ENCODE measurements around the gene ATRIP.
"Not testable (repeated sequence)": the region's sequence is repeated elsewhere in the genome, so short reads cannot be mapped to it uniquely, and the experiment has no call there.

The ATRIP gene

DNA sequence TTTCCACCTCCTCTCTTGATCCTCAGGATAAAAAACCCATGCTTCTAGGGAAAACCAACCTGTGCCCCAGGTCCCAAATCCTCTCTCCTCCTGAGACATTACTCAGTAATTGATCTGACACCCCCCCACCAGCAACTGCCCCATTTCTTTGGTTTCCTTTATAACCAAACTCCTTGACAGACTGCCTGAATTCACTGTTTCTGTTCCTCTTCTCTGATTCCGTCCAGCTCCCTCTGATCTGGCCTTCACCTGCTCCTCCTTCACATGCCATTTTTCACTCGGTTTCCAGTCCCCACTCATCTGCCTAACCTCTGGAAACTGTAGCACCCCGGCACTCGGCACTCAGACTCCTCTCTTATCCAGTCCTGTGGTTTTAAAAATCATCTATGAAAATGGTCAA, 8.7 kb upstream of the ATRIP start:
- no peak for DNase-seq (ENCODE audit: low read depth)

DNA sequence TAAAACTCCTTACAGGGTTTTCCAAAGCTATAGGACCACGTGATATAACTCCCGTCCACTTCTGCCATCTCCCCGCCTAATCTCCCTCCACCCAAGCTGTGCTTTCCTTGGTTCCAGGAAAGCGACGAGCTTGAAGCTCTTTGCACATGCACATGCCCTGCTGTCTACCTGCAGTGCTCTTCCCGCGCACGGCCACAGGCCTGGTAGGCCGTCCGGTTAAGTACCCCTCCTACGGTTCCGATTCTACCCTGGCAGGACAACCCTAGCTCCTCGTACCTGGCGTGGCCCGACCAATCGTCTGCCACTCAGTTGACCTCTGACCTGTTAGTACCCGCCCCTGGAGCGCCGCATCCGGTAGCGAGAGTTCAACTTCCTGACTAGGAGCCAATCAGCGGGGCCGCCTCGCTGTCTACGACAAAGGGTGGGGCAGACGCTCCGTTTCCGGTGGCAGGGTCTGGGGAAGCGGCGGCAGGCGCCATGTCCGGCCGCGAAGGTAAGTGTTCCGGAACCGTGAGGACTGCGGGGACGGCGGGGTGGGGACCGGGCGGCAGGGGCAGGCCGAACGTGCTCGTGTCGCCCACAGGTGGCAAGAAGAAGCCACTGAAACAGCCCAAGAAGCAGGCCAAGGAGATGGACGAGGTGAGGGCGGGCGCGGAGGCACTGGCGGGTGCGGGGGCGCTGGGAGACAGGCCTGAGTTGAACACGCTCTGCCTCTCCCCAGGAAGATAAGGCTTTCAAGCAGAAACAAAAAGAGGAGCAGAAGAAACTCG, 6.5 kb upstream of the ATRIP start, which contains the start of the genes CCDC51 and TMA7:
CCDC51 (minus strand) TSS at position 300 of the 770 bp plus-strand sequence. CDS start 4,991 bp downstream, outside the sequence.
TMA7 (plus strand) TSS at position 438 of the 770 bp plus-strand sequence; CDS start at position 478, 40 bp downstream.
- DNase-seq (ENCODE audit: low read depth): peak; percentile 92

DNA sequence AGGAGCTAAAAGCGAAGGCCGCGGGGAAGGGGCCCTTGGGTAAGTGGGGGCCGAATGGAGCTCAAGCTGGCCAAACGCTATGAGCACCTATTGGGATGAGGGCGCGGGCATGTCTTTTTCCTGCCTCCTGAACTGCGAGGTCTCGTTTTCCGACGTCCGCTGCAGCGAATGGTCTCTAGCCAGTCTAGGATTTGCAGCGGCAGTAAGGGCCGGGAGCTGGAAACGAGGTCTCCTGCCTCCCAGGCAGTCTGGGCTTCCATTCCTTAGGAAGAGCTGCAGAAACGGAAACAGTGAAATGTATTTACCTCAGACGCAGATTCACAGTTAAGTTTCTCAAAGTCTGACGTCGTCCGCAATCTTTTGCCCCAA, 6.0 kb upstream of the ATRIP start:
- no peak for DNase-seq (ENCODE audit: low read depth)

DNA sequence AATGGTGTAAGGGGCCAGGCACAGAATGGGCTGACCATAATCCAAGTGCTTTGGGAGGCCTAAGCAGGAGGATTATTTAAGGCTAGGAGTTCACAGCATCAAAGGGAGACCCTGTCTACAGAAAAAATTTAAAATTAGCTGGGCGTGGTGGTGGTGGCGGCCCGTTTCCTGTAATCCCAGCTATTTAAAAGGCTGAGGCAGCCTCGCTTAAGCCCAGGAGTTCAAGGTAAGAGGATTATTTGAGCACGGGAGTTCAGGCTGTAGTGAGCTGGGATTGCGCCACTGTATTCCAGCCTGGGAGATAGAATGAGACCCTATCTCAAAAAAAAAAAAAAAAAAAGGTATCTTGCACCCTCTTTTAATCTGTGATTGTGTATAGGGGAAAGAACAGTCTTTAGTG, 4.6 kb upstream of the ATRIP start:
- no peak for DNase-seq (ENCODE audit: low read depth)

DNA sequence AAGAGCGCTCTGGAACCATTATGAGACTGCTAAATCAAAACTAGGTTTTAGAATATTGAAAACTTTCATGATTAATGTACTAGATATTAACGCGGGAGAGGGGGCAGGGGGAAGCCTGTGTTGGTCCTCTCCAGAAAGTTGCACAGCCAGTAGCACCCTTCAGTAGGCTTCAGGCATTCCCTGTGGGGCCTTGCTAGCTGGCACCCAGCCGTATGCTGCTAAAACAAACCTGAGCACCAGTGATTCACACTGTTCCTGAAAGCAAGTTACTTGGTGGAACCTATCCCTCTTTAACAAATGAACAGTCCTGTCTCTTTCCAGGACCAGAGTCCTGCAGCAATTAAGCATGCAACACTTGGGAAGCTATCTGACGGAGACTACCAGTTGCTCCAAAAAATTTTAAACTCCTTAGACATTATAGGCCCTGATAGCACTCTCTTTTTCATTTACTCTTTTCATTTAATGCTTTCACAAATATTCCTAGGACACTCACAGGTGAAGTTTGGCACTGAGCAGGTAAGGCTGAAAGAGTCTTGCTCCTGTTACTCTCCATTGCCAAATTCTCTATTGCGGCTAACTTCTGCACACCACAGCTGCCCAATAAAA, 1.2 kb upstream of the ATRIP start:
- no peak for DNase-seq (ENCODE audit: low read depth)

DNA sequence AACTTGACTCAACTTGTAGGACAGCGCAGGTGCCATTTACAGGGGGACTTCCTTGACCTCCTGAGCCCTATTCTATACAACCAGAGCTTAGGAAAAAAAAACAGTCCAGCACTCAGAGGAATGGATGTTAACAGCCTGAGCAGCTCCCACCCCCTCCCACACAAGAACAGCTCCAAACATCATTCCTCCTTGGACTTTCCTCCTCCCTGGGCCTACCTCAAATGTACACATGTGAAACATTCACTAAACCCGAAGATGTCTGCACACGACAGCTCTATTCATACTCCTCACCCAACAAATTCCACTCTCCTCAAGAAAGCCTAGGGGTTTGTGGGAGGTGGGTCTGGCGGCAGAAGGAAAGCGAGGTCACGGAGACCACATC, 503 bp upstream of the ATRIP start:
- no peak for DNase-seq (ENCODE audit: low read depth)

DNA sequence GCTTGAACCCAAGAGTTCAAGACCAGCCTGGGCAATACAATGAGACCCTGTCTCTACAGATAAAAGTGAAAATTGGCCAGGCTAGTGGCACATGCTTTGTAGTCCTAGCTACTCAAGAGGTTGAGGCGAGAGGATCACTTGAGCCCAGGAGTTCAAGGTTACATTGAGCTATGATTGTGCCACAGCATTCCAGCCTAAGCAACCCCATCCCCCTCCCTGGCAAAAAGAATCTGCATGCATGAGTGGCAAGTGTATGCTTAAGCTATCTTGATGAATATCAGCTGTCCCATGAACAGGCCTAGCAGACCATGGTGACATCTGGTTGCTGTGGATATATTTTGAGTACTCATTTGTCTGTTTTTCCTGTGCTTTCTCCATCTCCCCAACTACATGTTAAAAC, 4.7 kb downstream of the ATRIP start:
- DNase-seq (ENCODE audit: low read depth): no peak

DNA sequence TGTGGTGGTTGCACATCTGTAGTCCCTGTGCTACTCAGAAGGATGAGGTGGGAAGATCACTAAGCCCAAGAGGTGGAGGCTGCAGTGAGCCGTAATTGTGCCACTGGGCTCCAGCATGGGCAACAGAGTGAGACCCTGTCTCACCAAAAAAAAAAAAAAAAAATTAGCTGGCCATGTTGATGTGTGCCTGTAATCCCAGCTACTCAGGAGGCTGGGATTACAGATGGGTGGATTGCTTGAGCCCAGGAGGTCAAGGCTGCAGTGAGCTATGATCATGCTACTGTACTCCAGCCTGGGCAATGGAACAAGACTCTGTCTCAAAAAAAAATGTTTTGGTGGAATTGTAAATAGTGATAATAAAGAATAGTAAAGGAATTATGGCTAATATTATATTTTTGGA, 9.9 kb downstream of the ATRIP start:
- DNase-seq (ENCODE audit: low read depth): no peak

DNA sequence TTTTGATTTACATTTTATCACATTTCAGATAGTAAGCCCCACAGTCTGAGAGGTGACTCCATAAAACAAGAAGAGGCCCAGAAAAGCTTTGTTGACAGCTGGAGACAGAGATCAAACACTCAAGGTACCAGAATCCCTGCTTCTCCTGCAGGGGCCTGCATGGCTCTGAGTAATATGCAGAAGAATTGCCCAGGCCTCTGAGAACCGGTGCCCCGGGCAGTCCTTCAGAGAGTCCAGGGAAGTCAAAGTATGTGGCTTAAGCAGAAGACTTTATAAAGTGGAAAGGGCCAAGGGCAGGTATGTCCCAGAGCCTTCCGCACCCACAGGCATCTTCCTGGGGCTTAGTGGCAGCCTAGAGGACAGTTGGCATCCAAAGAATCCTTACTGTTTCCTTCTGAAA, 12.8 kb downstream of the ATRIP start:
- DNase-seq (ENCODE audit: low read depth): no peak

DNA sequence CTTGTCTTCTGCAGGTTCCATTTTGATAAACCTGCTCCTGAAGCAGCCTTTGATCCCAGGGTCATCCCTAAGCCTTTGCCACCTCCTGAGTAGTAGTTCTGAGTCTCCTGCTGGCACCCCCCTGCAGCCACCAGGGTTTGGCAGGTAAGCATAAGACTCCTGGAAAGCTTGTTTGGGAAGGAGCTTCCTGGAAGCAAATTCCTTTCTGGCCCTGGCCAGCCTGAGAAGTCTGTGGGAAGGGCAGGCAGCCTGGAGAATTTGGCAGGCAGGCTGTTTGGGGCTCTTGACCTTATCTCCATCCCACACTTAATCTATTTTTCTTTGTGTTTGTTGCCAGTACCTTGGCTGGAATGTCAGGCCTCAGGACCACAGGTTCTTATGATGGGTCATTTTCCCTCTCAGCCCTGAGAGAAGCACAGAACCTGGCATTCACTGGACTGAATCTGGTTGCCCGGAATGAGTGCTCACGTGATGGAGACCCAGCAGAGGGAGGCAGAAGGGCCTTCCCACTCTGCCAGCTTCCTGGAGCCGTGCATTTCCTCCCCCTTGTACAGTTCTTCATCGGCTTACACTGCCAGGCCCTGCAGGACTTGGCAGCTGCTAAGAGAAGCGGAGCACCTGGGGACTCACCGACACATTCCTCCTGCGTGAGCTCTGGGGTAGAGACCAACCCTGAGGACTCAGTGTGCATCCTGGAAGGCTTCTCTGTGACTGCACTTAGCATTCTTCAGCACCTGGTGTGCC, 13.4 kb downstream of the ATRIP start:
- DNase-seq (ENCODE audit: low read depth): no peak

DNA sequence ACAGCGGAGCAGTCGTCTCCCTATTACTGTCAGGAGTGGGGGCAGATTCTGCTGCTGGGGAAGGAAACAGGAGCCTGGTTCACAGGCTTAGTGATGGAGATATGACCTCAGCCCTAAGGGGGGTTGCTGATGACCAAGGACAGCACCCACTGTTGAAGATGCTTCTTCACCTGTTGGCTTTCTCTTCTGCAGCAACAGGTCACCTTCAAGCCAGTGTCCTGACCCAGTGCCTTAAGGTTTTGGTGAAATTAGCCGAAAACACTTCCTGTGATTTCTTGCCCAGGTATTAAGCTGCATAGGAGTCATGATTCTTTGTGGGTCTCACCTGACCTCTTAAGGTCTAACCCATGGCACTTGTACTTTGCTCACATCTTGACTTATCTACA, 14.0 kb downstream of the ATRIP start:
- DNase-seq (ENCODE audit: low read depth): no peak

DNA sequence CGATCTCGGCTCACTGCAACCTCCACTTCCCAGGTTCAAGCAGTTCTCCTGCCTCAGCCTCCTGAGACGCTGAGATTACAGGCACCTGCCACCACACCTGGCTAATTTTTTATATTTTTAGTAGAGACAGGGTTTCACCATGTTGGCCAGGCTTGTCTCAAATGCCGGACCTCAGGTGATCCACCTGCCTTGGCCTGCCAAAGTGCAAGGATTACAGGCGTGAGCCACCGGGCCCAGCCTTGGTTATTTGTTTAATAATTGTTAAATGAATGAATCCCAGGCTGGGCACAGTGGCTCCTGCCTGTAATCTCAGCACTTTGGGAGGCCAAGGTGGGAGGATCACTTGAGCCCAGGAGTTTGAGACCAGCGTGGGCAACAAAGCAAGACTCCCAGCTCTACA, 15.2 kb downstream of the ATRIP start:
- DNase-seq (ENCODE audit: low read depth): not testable (repeated sequence)

DNA sequence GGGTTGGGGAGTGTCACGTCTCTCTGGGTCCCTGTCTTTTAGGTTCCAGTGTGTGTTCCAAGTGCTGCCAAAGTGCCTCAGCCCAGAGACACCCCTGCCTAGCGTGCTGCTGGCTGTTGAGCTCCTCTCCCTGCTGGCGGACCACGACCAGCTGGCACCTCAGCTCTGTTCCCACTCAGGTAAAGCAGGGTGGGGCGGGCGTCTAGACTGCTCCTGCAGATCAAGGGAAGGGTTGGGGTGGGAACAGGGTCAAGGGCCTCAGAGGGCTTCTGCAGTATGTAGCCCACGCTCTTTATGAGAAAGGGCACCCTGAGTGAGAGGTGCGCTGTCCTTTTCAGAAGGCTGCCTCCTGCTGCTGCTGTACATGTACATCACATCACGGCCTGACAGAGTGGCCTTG, 17.2 kb downstream of the ATRIP start:
- DNase-seq (ENCODE audit: low read depth): no peak

DNA sequence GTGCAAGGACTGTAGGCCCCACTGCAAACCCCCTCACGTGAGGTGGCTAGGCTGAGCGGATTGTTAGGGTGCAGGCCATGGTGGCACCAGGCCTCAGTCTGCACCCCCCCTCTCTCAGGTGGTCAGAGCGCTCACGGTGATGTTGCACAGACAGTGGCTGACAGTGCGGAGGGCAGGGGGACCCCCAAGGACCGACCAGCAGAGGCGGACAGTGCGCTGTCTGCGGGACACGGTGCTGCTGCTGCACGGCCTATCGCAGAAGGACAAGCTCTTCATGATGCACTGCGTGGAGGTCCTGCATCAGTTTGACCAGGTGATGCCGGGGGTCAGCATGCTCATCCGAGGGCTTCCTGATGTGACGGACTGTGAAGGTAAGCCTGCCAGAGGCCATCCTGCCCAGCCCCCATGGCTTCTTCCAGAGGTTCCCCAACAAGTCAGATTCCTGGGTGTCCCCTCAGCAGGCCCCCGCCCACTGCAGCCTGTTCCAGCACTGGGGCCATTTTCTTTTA, 18.2 kb downstream of the ATRIP start:
- no peak for DNase-seq (ENCODE audit: low read depth)

DNA sequence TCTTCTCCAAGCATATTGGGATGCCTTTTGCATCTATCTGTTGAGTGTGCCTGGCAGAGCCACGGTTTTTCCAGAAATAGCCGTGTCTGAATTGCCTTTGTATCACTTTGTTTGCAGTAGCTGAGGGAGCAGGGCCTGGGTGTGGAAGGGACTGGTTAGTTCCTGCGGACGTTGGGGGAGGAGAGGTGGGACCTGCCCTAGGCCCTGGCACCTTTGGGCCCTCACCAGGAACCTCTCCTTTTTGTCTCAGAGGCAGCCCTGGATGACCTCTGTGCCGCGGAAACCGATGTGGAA, 18.6 kb downstream of the ATRIP start:
- DNase-seq (ENCODE audit: low read depth): no peak

DNA sequence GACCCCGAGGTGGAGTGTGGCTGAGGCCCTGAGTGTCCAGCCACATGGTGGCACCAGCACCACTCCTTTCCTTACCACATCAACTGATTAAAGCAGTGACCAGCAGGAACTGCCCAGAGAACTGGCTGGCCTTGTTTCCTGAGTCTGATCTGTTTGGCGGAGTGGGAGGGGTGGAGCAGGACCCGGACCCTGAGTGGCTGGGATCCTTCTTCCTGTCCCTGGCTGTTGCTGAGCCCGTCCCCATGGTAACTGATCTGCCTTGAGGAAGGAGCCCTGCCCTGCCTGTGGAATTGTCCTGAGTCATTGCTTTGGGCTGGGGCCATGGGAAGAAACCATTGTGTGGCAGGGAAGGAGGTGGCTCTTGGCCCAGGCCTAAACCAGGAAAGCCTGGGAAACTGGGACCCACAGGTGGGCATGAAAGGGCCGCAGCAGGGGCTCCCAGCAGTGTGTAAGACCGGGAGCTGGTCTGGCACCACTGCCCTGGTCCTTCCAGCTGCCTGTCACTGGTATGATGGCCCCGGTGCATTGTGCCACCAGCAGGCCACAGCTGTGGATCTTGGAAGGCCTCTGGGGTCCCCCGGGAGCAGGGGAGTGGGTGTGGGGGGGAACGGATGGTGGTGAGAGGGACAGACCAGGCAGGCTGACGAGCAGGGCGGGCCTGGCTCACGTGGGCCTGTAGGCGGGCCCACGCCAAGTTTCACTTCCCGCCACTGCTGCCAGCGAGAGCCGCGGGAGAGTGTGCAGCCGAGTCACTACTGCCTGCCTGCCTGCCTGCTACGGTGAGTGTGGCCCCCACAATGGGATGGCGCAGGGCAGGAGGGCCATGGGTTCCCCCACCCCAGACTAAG, 19.2 kb downstream of the ATRIP start:
- DNase-seq (ENCODE audit: low read depth): peak; percentile 100

DNA sequence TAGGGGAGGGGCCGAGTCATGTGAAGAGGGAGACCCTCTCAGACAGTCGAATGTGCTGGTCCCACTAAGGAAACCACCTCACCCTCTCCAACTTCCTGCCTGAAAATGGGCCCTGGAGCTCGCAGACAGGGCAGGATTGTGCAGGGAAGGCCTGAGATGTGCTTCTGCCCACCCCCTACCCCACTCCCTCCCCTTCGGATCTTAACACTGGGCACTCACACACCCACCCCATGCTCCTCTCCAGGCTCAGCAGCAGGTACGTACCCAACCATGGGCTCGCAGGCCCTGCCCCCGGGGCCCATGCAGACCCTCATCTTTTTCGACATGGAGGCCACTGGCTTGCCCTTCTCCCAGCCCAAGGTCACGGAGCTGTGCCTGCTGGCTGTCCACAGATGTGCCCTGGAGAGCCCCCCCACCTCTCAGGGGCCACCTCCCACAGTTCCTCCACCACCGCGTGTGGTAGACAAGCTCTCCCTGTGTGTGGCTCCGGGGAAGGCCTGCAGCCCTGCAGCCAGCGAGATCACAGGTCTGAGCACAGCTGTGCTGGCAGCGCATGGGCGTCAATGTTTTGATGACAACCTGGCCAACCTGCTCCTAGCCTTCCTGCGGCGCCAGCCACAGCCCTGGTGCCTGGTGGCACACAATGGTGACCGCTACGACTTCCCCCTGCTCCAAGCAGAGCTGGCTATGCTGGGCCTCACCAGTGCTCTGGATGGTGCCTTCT, 20.0 kb downstream of the ATRIP start:
- no peak for DNase-seq (ENCODE audit: low read depth)

DNA sequence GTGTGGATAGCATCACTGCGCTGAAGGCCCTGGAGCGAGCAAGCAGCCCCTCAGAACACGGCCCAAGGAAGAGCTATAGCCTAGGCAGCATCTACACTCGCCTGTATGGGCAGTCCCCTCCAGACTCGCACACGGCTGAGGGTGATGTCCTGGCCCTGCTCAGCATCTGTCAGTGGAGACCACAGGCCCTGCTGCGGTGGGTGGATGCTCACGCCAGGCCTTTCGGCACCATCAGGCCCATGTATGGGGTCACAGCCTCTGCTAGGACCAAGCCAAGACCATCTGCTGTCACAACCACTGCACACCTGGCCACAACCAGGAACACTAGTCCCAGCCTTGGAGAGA, 20.5 kb downstream of the ATRIP start:
- DNase-seq (ENCODE audit: low read depth): no peak

DNA sequence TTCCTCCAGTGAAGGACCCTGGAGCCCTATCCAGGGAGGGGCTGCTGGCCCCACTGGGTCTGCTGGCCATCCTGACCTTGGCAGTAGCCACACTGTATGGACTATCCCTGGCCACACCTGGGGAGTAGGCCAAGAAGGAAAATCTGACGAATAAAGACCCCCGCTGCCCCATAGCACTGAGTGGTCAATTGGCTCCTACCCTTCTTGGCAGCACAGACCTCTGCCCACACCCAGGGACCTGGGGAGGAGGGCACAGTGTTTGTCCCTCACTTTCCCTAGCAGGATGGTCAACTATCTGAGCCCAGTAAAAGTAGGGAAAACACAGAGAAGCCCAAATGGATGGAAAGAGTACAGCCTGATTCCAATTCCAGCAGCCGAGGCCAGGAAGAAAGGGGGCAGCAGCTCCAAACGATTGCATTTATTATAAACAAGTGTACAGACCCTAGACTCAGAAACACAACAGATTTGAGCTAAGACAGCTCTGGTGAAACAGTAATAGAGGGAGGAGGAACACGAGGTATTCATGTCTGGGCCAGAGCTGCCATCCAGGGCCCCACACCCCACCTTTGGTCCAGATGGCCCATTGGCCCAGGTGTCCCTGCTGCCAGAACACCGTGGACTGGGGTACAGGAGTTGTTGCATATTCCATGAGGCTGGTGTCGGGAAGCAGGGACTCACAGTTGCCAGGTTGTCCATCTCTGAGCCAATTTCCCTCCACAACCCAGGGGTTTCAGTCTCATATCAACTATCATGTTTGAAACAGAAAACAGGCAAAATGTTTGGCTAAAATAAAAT, 21.1 kb downstream of the ATRIP start:
- no peak for DNase-seq (ENCODE audit: low read depth)

DNA sequence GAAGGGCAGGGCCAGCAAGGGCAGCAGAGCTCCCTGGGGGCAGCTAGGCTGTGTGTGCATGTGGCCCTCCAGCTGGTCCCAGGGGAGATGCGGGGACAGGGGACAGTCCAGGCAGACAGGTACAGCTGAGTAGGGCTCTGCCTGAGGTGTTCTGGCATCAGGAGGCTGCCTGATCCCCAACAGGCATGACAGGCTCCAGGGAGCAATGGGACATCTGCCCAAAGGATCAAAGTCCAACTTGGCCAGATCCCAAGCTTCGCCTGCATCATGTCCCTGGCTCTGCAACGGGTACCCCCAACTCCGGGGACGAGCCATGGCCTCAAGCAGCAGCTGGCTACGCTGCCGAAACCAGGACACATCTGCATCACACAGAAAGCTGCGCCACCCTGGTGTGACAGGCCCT, 21.8 kb downstream of the ATRIP start:
- no peak for DNase-seq (ENCODE audit: low read depth)
